Erythroblast (primary cell): ENCODE measurements around the gene TNFAIP8.

Experiments
- GATA1 ChIP-seq: IDR thresholded peaks from 2 replicates; pipeline ENCODE4 v1.6.1; 2011; ENCODE audit warnings: low read depth, mild to moderate bottlenecking, control low read depth, low read length, moderate library complexity
- POLR2A ChIP-seq: IDR thresholded peaks from 2 replicates; pipeline ENCODE4 v1.6.1; 2011; ENCODE audit warnings: mild to moderate bottlenecking, low read length

- TF ChIP-seq POLR2A (no peak), GATA1 (no peak)
These were observed 34.1 kb upstream of the TNFAIP8 start for GRCh38 chr5:119321569-119322311.
